Spleen (tissue), 11 donors: ENCODE measurements around the gene TIMP2. TPM values are rescaled to one million over a fixed set of nuclear protein-coding genes. Genes with fewer than 3 reads are reported as not detected.

Source experiments
- DNase-seq: peaks from one replicate; pipeline ENCODE4 v3.0.0-alpha.2; 2020
- H3K27ac ChIP-seq, 8 donors: fragments of 200-600 bp; sonication (generic) in 7 of 8; 1 replicate in 4 of 8; 2 replicates in 4 of 8; pipeline versions ENCODE4 v1.5.0 to v1.8.0; 2016 to 2021; ENCODE audit warnings: inconsistent platforms in 4 of 8, mild to moderate bottlenecking in 4 of 8, moderate library complexity in 1 of 8
- H3K27me3 ChIP-seq, 7 donors: fragments of 200-600 bp; sonication (generic) in 6 of 7; replicated peaks in 1 of 7; 1 replicate in 4 of 7; 2 replicates in 3 of 7; pipeline versions ENCODE4 v1.5.0 to v1.8.0; 2016 to 2021; ENCODE audit warnings: inconsistent platforms in 3 of 7, mild to moderate bottlenecking in 1 of 7
- H3K36me3 ChIP-seq, 6 donors: fragments of 200-600 bp; sonication (generic) in 5 of 6; 1 replicate in 4 of 6; 2 replicates in 2 of 6; pipeline versions ENCODE4 v1.5.0 to v1.8.0; 2016 to 2021; ENCODE audit warnings: inconsistent platforms in 2 of 6
- H3K4me1 ChIP-seq, 6 donors: fragments of 200-600 bp; sonication (generic) in 5 of 6; 1 replicate in 3 of 6; 2 replicates in 3 of 6; pipeline versions ENCODE4 v1.5.0 to v1.8.0; 2016 to 2021; ENCODE audit warnings: inconsistent platforms in 3 of 6
- H3K4me3 ChIP-seq, 8 donors: fragments of 200-600 bp; sonication (generic) in 7 of 8; 1 replicate in 4 of 8; 2 replicates in 4 of 8; pipeline versions ENCODE4 v1.5.0 to v1.8.0; 2016 to 2021; ENCODE audit warnings: inconsistent platforms in 4 of 8, mild to moderate bottlenecking in 4 of 8, moderate library complexity in 2 of 8
- H3K9me3 ChIP-seq, 8 donors: fragments of 200-600 bp; sonication (generic) in 7 of 8; 1 replicate in 4 of 8; 2 replicates in 4 of 8; pipeline versions ENCODE4 v1.5.0 to v1.8.0; 2016 to 2021; ENCODE audit warnings: inconsistent platforms in 4 of 8
- CTCF ChIP-seq, 11 experiments: fragments of 200-600 bp in 7 of 11; fragments of 450-650 bp in 4 of 11; sonication (generic) in 4 of 11; IDR thresholded peaks in 8 of 11; conservative IDR thresholded peaks in 3 of 11; 1 replicate in 7 of 11; 2 replicates in 4 of 11; pipeline versions ENCODE4 v1.4.0 to v1.8.0; 2016 to 2021; ENCODE audit warnings: antibody characterized with exemption in 11 of 11, inconsistent platforms in 4 of 11, mild to moderate bottlenecking in 1 of 11
- POLR2A ChIP-seq, 3 donors: fragments of 450-650 bp; IDR thresholded peaks; one replicate each; pipeline ENCODE4 v1.5.1; 2017; ENCODE audit warnings: antibody characterized with exemption in 3 of 3, mild to moderate bottlenecking in 1 of 3
- POLR2AphosphoS5 ChIP-seq, 3 donors: sonication (generic); formaldehyde crosslinking; IDR thresholded peaks; one replicate each; pipeline ENCODE4 v1.5.1; 2017; ENCODE audit warnings: antibody characterized with exemption in 3 of 3
- WGBS, 5 donors: extraction: QIAGEN DNeasy Blood & Tissue Kit in 3 of 5; methylation state at CpG; one replicate each; pipeline versions ENCODE4 v1.1.5 to v1.1.7; 2013 to 2018; 5-methylcytosine and 5-hydroxymethylcytosine counted together
- intact Hi-C: fragments of 100-400 bp; cut with DNase I; formaldehyde crosslinking; loops from one replicate; pipeline ENCODE4 v1.15.0; 2023; ENCODE audit warnings: low total_unique reads
- polyA plus RNA-seq, 3 donors: library from polyadenylated mRNA; stranded (reverse); fragments of 200-250 nt; gene quantifications; one replicate each; pipeline ENCODE4 v1.2.1, GENCODE V29; 2013
- total RNA-seq, 7 donors: library from RNA; depleted of rRNA in 3 of 7; stranded (reverse); fragments of >200 nt in 3 of 7; fragmentation: NEBNext Ultra II Directional in 4 of 7; extraction: Animal tissue kit (Norgen Biotek cat#: 25700) in 4 of 7; gene quantifications; one replicate each; pipeline versions ENCODE4 v1.1.0 to v1.2.1, GENCODE V29; 2016 to 2021
- donor health status: healthy with polysubstance abuse.
- donor health status: DM: no; HTN: no; CAD: no; lungs with moderate emphysema.
- donor health status: DM: no; HTN: no; CAD: no.
- donor health status: Bipolar disorder and iron deficiency.
- donor health status: healthy.
- donor health status: DM: no; HTN: no; CAD: no.
- donor health status: DM: yes; HTN: yes; CAD: no.

TIMP2 gene
- total and polyA plus RNA-seq, 10 donors: 16.3 to 333 (median 181) TPM

- H3K27ac ChIP-seq: peak overlapping the region in 7 of 8 donors; percentile 60 to 89 (median 84)
- no peaks in the 10 kb centered on the region for H3K27me3 ChIP-seq
- DNase-seq: no peak
- no peak overlapping the region for H3K4me3 ChIP-seq
- intact Hi-C loops: no loop called here
- H3K36me3 ChIP-seq: no peaks in the 10 kb centered on the region
- no peaks in the 10 kb centered on the region for H3K9me3 ChIP-seq
- H3K4me1 ChIP-seq: peaks cover 6 to 46% (median 25%) of the 10 kb centered on the region in 6 donors
- TF ChIP-seq CTCF (IDR thresholded peaks at IDR 0.05 in 8 of 11, conservative IDR thresholded peaks at IDR 0.05 in 3 of 11): no peak
- WGBS, 5 donors: 79 to 88% (median 81%) methylated on average over 30 to 33 of the region's 33 CpGs
Measured at GRCh38 chr17:78935419-78936323, 10.5 kb upstream of the TIMP2 start.

GRCh38 chr17:78934681-78935418 lies 9.7 kb upstream of the TIMP2 start:
- intact Hi-C loops: no loop called here
- no peaks in the 10 kb centered on the region for H3K9me3 ChIP-seq
- H3K27me3 ChIP-seq: no peaks in the 10 kb centered on the region
- 69 to 87% (median 75%) methylated on average over 13 to 19 of the region's 19 CpGs for WGBS, 5 donors
- peak overlapping the region; percentile 60 to 89 (median 82) for H3K27ac ChIP-seq
- no peak for DNase-seq
- TF ChIP-seq CTCF (IDR thresholded peaks at IDR 0.05 in 8 of 11, conservative IDR thresholded peaks at IDR 0.05 in 3 of 11): no peak
- TF ChIP-seq POLR2AphosphoS5 (IDR thresholded peaks at IDR 0.05): no peak
- TF ChIP-seq POLR2A (IDR thresholded peaks at IDR 0.05): no peak
- H3K4me3 ChIP-seq: peak overlapping the region in 3 of 8 donors; percentile 0 to 48 (median 11)
- H3K4me1 ChIP-seq: peaks cover 6 to 46% (median 25%) of the 10 kb centered on the region in 6 donors
- H3K36me3 ChIP-seq: no peaks in the 10 kb centered on the region

DNA sequence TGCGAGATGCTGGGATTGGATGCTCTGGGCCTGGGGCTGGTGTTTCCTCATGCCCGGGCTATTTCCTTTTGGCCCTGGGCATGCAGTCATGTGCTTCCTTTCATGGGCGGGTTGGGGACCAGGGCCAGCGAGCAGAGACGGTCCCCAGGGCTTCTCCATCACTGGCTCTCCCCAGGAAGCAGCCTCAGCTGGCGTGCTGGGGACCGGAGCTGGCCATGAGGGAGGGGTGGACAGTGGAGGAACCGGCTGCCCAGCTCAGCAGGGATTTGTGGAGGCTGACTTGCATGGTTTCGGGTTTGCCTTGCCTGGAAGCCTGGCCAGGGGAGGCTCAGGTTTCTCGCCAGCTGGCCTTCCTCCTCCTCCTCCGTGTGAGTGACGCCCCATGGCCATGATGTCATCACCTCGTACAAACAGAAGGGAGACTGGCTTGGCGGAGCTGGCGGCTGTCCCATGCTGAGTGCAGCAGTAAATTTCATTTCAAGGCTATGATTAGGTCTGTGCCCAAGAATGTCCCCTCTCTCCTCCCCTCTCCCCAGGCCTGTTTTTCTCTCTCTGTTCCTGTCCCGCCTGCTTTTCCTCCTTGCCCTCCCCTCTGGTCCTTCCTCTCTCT lies 8.9 kb upstream of the TIMP2 start:
- intact Hi-C loops: no loop called here
- peak; percentile 86 for DNase-seq
- peak overlapping the region in 5 of 8 donors; percentile 0 to 48 (median 16) for H3K4me3 ChIP-seq

More for the DNA sequence above, 8.9 kb upstream of the TIMP2 start:
- no peaks in the 10 kb centered on the region for H3K9me3 ChIP-seq
- H3K36me3 ChIP-seq: no peaks in the 10 kb centered on the region
- WGBS, 5 donors: 26 to 51% (median 36%) methylated on average over 10 to 16 of the region's 16 CpGs
- H3K27me3 ChIP-seq: no peaks in the 10 kb centered on the region
- peak overlapping the region; percentile 60 to 89 (median 82) for H3K27ac ChIP-seq
- H3K4me1 ChIP-seq: peaks cover 6 to 54% (median 25%) of the 10 kb centered on the region in 6 donors
- TF ChIP-seq POLR2AphosphoS5 (IDR thresholded peaks at IDR 0.05) (peak; percentile 69 to 82 (median 76)), CTCF (IDR thresholded peaks at IDR 0.05 in 8 of 11, conservative IDR thresholded peaks at IDR 0.05 in 3 of 11) (no peak)
